ENCODE measurements around the gene C1QTNF8.
"Not testable (repeated sequence)": the region's sequence is repeated elsewhere in the genome, so short reads cannot be mapped to it uniquely, and the experiment has no call there.

Gene C1QTNF8

DNA sequence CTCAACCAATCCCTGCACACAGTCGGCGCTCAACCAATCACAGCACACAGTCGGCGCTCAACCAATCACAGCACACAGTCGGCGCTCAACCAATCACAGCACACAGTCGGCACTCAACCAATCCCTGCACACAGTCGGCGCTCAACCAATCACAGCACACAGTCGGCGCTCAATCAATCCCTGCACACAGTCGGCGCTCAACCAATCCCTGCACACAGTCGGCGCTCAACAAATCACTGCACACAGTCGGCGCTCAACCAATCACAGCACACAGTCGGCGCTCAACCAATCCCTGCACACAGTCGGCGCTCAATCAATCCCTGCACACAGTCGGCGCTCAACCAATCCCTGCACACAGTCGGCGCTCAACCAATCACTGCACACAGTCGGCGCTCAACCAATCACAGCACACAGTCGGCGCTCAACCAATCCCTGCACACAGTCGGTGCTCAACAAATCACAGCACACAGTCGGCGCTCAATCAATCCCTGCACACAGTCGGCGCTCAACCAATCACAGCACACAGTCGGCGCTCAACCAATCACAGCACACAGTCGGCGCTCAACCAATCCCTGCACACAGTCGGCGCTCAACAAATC lies 3.3 kb downstream of the C1QTNF8 start:
- DNase-seq = not testable (repeated sequence)

DNA sequence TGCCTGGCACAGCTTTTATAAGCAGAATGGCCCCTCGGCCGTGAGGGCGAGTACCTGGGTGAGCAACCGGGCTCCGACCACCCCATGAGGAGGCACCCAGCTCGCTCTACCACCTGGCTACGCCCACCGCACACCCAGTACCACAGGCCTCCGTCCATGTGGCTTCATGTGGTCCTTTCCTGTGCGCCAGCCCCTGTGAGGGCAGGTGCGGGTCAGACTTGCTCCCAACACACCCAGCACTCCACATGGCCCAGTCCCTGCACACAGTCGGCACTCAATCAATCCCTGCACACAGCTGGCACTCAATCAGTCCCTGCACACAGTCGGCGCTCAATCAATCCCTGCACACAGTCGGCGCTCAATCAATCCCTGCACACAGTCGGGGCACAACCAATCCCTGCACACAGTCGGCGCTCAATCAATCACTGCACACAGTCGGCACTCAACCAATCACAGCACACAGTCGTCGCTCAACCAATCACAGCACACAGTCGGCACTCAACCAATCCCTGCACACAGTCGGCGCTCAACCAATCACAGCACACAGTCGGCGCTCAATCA lies 4.0 kb downstream of the C1QTNF8 start:
- no peak for DNase-seq

DNA sequence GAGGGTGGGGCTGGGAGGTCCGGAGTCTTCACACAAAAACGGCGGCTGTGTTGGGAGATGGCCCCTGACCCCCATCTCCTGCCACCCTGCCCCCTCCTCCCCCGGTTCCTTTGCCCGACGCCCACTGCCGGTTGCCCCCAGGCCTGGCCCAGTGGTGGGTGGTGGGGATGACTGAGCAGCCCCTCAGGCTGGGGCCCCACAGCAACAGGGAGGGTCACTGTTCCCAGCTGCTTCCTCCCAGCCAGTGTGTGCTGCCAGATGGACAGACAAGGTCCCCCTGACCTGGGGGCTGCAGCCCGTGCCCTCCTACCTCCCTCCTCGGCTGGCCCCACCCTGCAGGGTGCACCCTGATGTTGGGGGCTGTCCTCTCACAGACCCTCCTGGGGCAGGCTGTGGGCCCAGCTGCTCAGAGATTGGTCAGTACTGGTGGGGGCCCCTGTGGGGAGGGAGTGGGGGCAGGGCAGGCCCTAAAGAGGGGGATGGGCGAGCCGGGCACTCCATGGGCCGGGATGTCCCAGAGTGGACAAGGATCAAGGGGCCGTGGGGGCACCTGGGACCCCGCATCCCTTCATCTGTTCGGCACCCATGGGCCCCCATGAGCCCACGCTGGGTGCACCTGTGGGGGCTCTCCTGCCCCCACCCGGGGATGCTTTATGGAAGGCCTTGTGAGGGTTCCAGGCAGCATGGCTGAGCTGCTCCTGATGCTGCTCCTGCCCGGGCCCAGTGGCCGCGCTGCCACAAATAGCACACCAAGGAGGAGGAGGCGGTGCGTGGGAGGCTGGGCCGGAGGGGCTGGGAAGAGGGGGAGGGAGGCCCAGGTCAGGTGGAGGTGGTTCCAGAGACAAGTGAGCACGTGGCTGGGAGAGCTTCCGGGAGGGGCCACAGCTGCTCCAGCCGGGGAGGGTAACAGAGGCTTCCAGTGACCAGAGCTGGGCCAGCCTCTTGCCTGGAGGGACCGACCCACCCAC lies 5.1 kb downstream of the C1QTNF8 start:
- no peak for DNase-seq

DNA sequence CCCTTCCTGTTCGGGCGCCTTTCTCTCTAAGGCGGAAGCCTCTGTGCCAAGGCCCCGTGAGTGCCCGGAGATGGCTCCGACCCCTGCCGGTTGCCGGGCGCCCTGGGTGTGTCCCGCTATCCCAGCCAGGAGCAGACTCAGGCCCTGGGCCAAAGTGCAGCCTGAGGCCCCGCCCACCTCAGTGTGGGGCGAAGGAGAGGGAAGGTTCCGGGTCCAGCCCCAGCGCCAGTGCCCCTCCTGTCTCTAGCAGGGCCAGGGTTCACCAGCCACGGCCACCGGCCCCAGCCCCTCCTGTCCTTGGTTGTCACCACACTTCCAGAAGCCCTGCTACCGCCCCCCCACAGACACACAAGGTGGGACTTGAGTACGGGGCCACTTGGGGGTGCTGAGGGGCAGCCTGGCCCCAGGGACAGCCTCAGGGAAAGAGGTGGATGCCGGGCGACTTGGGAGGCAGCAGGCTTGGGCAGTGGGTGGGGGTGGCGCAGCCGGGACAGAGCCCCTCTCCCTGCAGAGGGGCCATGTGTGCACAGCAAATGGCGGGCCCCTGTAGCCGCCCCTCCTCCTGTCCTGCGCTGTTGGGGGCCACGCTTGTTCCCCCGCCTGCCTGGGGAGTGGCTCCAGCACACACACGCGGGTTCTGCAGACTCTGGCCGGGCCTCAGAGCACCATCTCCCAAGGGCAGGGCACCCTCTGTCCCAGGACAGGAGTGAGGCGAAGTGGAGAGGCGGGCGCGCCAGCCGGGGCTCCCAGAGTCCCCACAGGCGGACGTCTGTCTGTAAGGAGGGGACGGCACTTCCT lies 6.0 kb downstream of the C1QTNF8 start:
- DNase-seq = peak in 5 of 14 donors; percentile 3 to 57 (median 29)

DNA sequence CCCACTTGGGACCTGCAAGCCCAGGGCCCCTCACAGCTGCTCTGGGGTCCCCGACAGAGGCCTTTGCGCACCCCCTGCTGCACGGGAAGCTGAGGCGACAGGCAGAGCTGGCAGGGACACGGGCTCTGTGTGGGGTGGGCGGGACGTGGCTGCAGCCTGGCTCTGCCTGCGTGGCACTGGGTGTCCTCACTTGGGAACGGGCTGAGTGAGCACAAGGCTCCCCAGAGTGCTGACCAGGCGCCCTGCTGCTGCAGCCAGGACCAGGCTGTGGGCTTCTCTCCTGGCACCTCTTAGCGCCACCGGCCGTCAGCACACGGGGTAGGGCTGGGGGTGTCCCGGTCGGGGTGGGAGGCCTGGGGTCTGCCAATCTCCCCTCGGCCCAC lies 6.6 kb downstream of the C1QTNF8 start:
- peak in 2 of 14 donors; percentile 57 to 58 for DNase-seq

DNA sequence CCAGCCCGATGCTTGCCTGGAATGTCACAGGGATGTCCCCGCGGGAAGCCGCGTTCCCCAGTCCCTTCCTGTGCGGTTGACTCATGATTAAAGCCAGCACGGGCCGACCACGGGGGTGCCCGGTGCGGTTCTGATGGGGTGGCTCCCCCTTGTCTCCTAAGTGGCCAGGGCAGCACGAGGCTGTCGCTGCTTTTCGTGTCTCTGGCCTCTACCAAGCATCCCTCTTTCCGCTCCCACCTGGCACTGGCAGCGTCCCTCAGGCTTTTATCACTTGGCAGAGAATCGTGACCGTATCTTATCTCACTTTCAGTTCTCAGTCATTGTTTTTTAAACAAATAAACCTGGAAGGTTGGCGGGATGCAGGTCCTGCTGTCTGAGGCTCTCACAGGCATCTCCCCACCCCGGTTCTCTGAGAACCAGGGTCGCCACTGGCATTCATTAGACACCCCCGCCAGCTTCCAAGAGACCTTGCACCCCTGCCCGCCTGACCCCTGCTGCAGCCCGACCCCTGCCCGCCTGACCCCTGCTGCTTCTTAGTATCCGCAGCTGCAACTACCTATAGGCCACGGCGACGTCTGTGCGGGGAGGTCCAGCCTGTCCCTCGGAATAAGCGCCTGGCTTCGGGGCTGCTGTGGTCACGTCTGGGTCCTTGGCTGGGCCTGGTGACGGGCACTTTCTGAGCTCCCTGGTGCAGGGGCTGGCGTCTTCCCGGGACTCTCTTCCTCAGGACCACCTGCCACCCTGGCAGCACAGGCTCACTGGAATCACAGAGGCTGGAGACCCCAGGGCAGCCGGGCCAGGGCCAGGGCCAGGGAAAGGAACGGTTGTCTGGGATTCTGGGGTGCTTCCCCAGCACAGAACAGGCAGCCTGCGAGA lies 7.5 kb downstream of the C1QTNF8 start:
- no peak for DNase-seq

DNA sequence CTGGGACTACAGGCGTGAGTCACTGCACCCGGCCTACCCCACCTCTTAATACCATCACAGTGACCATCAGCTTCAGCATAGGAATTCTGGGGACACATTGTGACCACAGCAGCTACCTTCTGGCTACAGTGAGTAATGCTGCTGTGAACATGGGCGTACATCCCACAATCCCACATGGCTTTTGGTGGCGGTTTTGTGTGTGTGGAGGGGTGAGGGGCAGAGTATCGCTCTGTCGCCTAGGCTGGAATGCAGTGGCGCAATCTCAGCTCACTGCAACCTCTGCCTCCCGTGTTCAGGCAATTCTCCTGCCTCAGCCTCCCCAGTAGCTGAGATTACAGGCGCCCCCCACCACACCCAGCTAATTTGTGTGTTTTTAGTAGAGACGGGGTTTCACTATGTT lies 9.6 kb downstream of the C1QTNF8 start:
- not testable (repeated sequence) for DNase-seq

DNA sequence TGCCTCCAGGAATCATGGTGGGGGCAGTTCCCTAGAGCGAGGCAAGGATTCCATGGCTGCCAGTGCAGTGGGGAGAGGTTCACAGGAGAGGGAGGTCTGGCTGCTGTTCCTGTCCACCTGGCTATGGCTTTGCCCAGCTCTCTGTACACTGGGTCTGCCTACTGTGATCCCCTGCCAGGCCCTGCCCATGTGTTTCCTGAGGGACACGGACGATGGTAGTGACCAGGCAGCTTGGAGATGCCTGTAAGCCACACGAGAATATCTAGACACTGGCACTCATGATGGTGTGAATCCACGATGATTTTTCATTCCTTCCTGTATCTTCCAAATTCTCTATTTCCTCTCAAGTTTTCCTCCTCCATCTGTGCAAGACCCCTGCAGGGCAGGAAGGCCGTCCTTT lies 11.1 kb downstream of the C1QTNF8 start:
- DNase-seq = no peak

DNA sequence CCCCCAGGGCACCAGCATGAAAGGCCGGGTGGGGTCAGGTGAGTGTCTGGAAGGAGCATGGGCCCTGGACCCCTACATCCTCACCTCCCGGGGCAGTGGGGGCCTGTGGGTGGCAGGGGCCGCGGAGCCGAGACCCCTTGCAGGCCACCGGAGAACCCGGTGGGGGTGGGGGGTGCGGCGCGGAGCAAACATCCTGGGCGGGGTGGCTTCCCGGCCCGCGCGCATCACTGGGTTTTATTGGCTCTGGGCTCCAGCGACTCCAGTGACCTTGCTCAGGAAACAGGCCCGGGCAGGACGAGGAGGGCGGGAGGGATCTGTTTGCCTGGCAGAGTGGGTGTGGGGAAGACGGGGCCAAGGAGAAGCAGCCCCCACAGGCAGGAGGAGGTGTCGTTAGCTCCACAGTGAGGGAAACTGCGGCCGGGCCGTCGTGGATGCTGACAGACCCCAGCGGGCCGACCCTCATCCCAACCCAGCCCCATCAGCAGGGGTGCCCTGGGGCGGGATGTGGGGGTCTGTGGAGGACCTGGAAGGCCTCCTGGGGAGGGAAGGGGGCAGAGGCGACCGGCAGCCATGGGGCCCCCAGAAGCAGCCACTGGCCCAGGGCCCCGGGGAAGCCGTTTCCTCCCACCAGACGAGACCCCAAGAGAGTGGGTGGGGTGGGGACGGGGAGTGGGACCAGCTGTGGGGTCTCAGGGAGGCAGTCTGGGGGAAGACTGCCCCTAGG lies 12.9 kb downstream of the C1QTNF8 start:
- no peak for DNase-seq

DNA sequence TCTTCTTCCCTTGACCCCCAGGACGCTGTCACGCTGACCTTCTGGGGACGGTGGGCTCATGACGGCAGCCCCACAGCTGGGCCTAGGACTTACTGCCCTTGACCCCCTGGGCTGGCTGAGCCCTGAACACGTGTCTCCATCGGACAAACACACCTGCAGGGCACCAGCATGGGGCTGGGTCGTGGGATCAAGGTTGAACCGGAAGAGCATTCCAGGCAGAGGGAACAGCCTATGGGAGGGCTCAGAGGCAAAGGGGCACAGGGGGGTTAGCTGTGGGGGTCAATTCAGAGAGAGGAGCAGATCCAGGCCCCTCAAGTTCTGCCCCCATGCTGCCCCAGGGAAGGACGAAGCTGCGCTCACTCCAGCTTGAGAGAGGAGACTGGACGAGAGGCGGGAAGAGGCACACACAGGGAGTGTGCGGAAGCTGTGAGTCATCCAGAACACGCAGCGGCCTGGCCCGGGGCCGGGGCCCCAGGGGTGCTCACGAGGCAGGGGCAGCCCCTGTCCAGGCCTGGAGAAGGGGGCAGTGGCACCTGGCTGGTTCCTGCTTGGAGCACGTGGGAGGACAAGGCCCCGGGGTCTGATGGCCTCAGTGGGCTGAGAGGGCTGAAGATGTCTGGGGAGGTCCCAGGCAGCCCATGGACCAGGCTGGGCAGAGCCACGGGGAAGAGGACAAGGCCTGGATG lies 13.6 kb downstream of the C1QTNF8 start:
- DNase-seq = no peak

DNA sequence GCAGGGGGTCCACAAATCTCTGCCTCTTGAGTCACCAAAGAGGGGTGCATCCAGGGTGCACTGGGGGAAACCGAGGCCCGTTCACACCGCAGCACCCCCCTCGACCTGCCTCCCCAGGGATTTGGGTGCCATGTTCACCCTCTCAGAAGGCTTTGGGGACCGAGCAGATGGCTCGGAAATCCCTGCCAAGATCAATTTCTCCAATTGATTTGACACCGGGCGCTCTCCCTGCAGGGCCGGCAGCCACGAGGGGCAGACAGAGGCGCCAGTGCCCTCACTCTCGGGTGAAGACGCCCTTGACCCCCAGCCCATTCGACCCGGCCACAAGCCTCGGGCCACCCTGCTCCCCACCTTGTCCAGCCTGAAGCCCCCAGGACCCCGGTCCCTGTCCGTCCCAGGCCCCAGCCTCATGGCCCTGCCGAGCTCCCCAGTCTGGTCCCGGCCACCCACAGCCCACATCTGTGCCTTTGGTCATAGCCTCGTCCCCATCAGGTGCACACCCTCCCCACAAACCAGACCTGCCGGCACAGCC lies 14.2 kb downstream of the C1QTNF8 start:
- DNase-seq = no peak

DNA sequence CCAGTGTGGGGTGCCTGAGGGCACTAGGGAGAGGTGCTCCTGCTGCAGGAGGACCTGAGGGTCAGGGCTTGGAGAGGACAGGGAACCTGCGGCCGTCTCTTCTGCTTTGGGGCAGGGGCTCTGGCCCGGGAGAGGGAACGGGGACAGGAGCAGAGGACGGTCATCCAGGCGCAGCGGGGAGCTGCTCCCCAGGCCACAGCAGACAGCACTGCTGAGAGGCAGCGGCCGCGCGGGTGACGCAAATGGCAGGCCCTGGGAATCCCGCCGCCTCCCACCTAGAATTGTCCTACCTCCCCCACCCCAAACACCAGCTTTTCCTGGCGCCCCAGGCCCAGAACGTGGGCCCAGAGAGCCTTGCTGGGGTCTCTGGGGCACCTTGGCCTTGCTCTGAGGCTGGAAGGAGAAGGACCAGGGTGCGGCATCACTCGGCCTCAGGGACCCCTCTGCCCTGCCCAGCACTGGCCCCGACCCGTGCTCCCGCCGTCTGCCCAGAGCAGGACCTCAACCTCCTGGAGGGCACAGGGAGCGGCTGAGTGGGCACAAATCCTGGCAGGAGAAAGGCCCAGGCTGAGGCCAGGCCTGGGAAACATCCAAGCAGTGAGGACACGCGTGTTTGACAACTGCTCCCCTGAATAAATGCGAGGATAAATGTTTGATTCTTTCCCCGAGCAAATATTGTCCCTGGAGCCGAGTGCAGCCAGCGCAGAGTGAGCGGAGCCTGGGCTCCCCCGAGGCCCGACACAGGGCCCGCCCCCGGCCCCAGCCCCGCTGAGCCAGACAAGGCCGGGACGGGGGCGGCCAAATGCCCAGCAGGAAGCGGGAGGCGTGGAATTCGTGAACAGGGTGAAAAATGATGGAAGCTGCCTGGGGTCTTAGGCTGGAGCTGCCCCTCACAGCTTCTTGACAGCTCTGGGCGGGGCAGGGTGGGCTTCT lies 15.0 kb downstream of the C1QTNF8 start:
- DNase-seq = no peak

DNA sequence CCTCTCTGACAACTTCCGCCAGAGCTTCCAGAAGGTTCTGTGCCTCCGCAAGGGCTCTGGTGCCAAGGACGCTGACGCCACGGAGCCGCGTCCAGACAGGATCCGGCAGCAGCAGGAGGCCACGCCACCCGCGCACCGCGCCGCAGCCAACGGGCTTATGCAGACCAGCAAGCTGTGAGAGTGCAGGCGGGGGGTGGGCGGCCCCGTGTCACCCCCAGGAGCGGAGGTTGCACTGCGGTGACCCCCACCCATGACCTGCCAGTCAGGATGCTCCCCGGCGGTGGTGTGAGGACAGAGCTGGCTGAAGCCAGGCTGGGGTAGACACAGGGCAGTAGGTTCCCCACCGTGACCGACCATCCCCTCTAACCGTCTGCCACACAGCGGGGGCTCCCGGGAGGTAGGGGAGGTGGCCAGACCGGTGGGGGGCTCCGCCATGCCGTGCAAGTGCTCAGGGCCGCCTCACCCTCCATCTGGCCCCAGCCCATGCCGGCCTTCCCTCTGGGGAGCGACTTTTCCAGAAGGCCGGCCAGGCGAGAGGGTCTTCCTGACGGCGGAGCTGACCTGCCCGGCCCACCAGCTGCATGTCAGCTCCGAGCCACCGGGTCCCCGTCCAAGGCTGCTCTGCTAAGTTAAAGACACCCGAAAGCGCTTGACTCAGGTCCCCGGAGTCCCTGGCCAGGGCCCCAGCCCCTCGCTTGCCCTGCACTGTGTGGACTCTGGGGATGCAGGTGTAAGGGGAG lies 16.1 kb downstream of the C1QTNF8 start:
- DNase-seq = no peak

DNA sequence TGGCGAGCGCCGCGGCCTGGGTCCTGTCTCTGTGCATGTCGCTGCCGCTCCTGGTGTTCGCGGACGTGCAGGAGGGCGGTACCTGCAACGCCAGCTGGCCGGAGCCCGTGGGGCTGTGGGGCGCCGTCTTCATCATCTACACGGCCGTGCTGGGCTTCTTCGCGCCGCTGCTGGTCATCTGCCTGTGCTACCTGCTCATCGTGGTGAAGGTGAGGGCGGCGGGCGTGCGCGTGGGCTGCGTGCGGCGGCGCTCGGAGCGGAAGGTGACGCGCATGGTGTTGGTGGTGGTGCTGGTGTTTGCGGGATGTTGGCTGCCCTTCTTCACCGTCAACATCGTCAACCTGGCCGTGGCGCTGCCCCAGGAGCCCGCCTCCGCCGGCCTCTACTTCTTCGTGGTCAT lies 16.7 kb downstream of the C1QTNF8 start:
- DNase-seq = no peak

DNA sequence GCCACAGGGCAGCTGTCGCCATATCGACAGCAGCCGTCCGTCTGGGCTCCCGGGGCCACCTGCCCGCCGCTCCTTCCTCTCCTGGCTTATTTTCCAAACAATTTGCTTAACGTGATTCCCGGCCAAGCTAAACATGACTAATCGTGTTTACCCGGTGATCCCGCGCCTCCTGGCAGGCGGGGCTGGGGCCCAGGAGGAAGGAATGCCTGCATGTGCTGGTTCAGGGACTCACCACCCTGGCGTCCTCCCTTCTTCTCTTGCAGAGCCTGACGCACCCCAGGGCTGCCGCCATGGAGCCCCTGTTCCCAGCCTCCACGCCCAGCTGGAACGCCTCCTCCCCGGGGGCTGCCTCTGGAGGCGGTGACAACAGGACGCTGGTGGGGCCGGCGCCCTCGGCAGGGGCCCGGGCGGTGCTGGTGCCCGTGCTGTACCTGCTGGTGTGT lies 17.4 kb downstream of the C1QTNF8 start:
- DNase-seq = no peak

DNA sequence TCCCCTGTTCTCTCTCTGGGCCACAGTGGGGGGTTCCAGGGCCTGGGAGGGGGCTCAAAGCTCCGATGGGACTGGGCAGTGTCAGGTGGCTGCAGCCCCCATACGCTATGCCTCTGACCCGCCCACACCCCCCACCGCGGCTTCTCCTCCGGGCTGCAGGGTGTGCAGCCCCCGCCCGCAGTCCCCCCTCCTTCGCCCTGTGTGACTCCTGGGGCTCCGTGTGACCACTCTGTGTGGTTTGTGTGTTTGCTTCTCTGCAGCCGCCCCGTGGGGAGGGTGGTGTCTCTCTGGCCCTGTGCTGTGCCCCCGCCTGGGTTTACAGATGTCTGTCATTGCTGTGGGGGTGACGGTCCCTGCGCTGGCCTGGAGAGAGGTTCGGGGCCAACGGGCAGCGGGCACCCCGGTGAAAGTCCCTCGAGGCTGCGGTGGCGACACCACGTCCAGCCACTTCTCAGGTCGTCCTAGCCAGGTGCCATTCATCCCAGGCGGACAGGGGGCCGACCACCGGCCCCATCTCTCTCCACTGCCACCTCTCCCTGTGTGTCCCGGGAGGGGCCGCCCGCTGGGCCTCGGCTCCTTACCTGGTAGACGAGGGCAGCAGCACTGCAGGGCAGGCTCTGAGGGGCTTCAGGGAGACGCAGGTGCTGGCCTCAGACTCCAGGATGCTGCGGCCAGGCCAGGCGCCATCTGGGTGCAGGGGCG lies 18.0 kb downstream of the C1QTNF8 start:
- no peak for DNase-seq

DNA sequence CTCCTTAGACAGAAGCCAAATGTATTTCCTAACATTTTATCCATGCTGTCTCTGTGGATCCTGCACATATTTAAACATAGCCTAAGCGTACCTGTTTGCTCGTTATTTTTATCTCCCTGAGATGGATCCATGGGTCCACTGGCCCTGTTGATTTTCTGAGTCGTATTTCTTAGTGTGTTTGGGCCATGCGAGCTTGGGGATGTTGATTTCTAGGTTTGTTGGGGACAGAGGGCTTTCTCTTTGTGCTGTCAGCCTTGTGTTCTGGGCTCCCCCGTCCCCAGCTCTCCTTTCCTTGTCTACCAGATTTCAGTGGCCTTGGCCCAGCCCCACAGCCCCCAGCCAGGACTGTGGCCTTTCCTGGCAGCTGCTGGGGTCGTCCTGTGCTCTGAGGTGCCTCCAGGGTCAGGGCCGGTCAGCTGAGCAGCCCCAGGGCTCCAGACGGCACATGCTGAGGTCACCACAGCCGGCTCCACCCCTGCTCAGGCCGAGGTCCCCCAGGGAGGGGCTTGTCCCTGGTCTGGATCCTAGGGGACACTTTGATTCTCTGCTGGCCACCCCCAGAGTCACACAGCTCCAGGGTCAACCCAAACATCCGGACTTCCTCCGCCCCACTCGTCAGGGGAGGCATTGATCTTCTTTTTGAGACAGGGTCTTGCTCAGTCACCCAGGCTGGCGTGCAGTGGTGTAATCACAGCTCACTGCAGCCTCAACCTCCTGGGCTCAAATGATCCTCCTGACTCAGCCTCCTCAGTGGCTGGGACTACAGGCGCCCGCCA lies 19.1 kb downstream of the C1QTNF8 start:
- no peak for DNase-seq
